K562 (cell line): ENCODE data around the gene EDEM1. TPM values are rescaled to one million over a fixed set of nuclear protein-coding genes. Genes with fewer than 3 reads are reported as not detected.

Experiments used
- ARHGAP35 ChIP-seq: fragments of 450-650 bp; IDR thresholded peaks from 2 replicates; pipeline ENCODE4 v1.6.1; 2018; ENCODE audit not compliant: partially characterized antibody
- BACH1 ChIP-seq: fragments of 200-800 bp; sonication (Bioruptor generic); IDR thresholded peaks from 2 replicates; pipeline ENCODE4 v1.6.1; 2016; ENCODE audit warnings: missing genetic modification characterization, missing compliant biosample characterization
- DMBX1 ChIP-seq: fragments of 250-450 bp; sonication (Bioruptor Pico); IDR thresholded peaks from 2 replicates; pipeline ENCODE4 v1.8.0; 2022; ENCODE audit warnings: inconsistent platforms, mild to moderate bottlenecking, moderate library complexity, borderline replicate concordance
- GATAD2A ChIP-seq: fragments of 450-650 bp; IDR thresholded peaks from 2 replicates; pipeline ENCODE4 v1.6.1; 2017
- NR2C2 ChIP-seq, 2 experiments: fragments of 200-800 bp in 1 of 2; sonication (Bioruptor generic) in 1 of 2; sonication (generic) in 1 of 2; formaldehyde crosslinking in 1 of 2; IDR thresholded peaks; 2 replicates each; pipeline versions ENCODE4 v1.6.1 to v1.8.0; 2016 to 2022; ENCODE audit warnings: mild to moderate bottlenecking in 1 of 2, missing compliant biosample characterization in 1 of 2, missing genetic modification characterization in 1 of 2, missing genetic modification reagents in 1 of 2
- POLR3A ChIP-seq: IDR thresholded peaks from 2 replicates; pipeline ENCODE4 v1.6.1; 2011; ENCODE audit warnings: borderline replicate concordance, mild to moderate bottlenecking, moderate library complexity; ENCODE audit not compliant: insufficient read length, insufficient read depth; ENCODE audit errors: extremely low read depth
- SFPQ ChIP-seq: fragments of 200-400 bp; formaldehyde crosslinking; IDR thresholded peaks from 2 replicates; pipeline ENCODE4 v1.6.1; 2017; ENCODE audit warnings: mild to moderate bottlenecking, low read depth, low read length, moderate library complexity
- SNRNP70 ChIP-seq: fragments of 200-400 bp; formaldehyde crosslinking; optimal IDR thresholded peaks from 2 replicates; pipeline ENCODE3; 2017; ENCODE audit warnings: low read depth, low read length
- TCFL5 ChIP-seq: fragments of 250-450 bp; sonication (Bioruptor Pico); conservative IDR thresholded peaks from 2 replicates; pipeline ENCODE4 v1.6.1; 2021; ENCODE audit warnings: mild to moderate bottlenecking, moderate library complexity, matching md5 sums
- TOE1 ChIP-seq, 2 experiments: fragments of 450-650 bp in 1 of 2; sonication (generic) in 1 of 2; formaldehyde crosslinking in 1 of 2; IDR thresholded peaks; 2 replicates each; pipeline versions ENCODE4 v1.7.1 to v1.8.0; 2016 to 2022; ENCODE audit warnings: borderline replicate concordance in 2 of 2, mild to moderate bottlenecking in 2 of 2, antibody characterized with exemption in 1 of 2, inconsistent platforms in 1 of 2, low read depth in 1 of 2, missing genetic modification reagents in 1 of 2, moderate library complexity in 1 of 2
- TRIM25 ChIP-seq: fragments of 450-650 bp; IDR thresholded peaks from 2 replicates; pipeline ENCODE4 v1.7.0; 2016; ENCODE audit warnings: borderline replicate concordance
- XRCC4 ChIP-seq: IDR thresholded peaks from one replicate; pipeline ENCODE4 v1.6.1; 2011; ENCODE audit not compliant: insufficient read depth, insufficient read length; ENCODE audit errors: extremely low read depth
- ZFP1 ChIP-seq: fragments of 450-650 bp; formaldehyde crosslinking; IDR thresholded peaks from 2 replicates; pipeline ENCODE4 v1.4.0; 2020; ENCODE audit warnings: mild to moderate bottlenecking, mixed read lengths
- ZFPM2 ChIP-seq: fragments of 250-450 bp; sonication (Bioruptor Pico); IDR thresholded peaks from 2 replicates; pipeline ENCODE4 v1.5.1; 2022; ENCODE audit warnings: mild to moderate bottlenecking
- ZNF212 ChIP-seq: fragments of 450-650 bp; formaldehyde crosslinking; IDR thresholded peaks from 2 replicates; pipeline ENCODE4 v1.4.0; 2020; ENCODE audit warnings: mild to moderate bottlenecking
- ZNF766 ChIP-seq: fragments of 200-800 bp; sonication (Bioruptor generic); conservative IDR thresholded peaks from 2 replicates; pipeline ENCODE4 v1.6.1; 2016; ENCODE audit warnings: missing genetic modification characterization, missing compliant biosample characterization
- polyA plus RNA-seq, 8 experiments: library from polyadenylated mRNA; depleted of rRNA in 4 of 8; stranded (reverse) in 5 of 8; unstranded in 3 of 8; fragments of >200 nt; fragmentation: Nextera tagmentation in 2 of 8; fragmentation: Illumina TruSeq in 1 of 8; extraction: Ambion mirVana in 2 of 8; extraction: Trizol in 1 of 8; gene quantifications; 2 replicates each; pipeline versions ENCODE4 v1.2.1 to v1.2.3, GENCODE V29; 2011 to 2014; ENCODE audit warnings: inconsistent platforms in 1 of 8, missing spikeins in 1 of 8
- total RNA-seq, 7 experiments: library from RNA; depleted of rRNA in 6 of 7; stranded (reverse); fragments of >200 nt in 6 of 7; fragmentation: Illumina TruSeq in 2 of 7; extraction: Trizol in 2 of 7; gene quantifications; 2 replicates each; pipeline versions ENCODE4 v1.2.1 to v1.2.3, GENCODE V29; 2011 to 2021; ENCODE audit warnings: low replicate concordance in 1 of 7
- TF ChIP-seq, protein P1 (sequence below): fragments of 150-350 bp; conservative IDR thresholded peaks from 2 replicates; pipeline ENCODE4 v1.6.1; 2014; ENCODE audit warnings: low read length
- TF ChIP-seq, protein P2 (sequence below): fragments of 250-450 bp; sonication (Bioruptor Pico); IDR thresholded peaks from 2 replicates; pipeline ENCODE4 v1.8.0; 2022; ENCODE audit warnings: inconsistent platforms, mild to moderate bottlenecking, moderate library complexity, borderline replicate concordance

Gene EDEM1
- total and polyA plus RNA-seq, 9 of the 15 experiments (the other 6 are each of a cell fraction or from before 2014, with no cell fraction given) = 6.2 to 36.7 (median 14.3) TPM

DNA sequence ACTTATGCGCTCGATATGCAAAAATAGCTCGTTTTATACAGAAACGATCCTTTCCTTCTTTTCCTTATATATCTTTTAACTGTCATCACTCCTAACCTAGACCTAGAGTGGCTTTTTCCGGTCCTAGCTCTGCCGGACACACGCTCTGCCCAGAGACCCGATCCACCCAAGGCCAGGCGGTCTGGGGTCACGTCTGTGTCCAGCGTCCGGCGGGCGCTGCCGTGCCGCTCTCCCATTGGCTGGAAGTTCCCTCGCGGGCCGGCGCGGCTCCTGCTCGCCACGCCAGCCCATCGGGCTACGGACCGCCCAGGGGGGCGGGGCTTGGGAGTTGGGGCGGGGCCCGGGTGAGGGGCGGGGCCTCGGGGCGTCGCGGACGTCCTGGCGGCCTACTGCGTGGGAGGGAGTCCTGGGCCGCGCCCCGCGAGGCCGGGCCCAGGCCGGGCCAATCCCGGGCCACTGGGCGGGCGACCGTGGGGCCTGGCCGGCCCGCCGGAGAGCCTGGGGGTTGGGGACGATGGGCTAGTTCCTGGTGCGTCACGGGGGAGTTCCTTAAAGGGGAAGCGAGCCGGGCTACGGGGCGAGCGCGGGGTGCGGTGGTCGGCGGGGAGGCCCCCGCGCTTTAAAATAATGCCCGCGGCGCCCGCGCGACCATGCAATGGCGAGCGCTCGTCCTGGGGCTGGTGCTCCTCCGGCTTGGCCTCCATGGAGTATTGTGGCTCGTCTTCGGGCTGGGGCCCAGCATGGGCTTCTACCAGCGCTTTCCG lies at the start of gene EDEM1 (continued):
- TF ChIP-seq XRCC4 (no peak), POLR3A (no peak), DMBX1 (CRISPR knock-in tag) (no peak), ZNF212 (CRISPR knock-in tag) (peak; percentile 42; the same call in 1 of the 2 replicates), TCFL5 (no peak), ZNF766 (CRISPR knock-in tag) (no peak), SNRNP70 (no peak), NR2C2 (CRISPR knock-in tag; IDR thresholded peaks at IDR 0.05) (no peak), NR2C2 (tag; IDR thresholded peaks at IDR 0.05) (peak; percentile 84), GATAD2A (no peak), ZFP1 (CRISPR knock-in tag) (no peak), SFPQ (no peak), ZFPM2 (CRISPR knock-in tag) (no peak), TRIM25 (no peak), BACH1 (tag) (no peak), ARHGAP35 (no peak), TOE1 (IDR thresholded peaks at IDR 0.05; ENCODE audit: borderline replicate concordance) (peak; percentile 52; the same call in 1 of the 2 replicates), TOE1 (CRISPR knock-in tag; IDR thresholded peaks at IDR 0.05; ENCODE audit: borderline replicate concordance, low read depth) (no peak)
- TF ChIP-seq, protein P1, sequence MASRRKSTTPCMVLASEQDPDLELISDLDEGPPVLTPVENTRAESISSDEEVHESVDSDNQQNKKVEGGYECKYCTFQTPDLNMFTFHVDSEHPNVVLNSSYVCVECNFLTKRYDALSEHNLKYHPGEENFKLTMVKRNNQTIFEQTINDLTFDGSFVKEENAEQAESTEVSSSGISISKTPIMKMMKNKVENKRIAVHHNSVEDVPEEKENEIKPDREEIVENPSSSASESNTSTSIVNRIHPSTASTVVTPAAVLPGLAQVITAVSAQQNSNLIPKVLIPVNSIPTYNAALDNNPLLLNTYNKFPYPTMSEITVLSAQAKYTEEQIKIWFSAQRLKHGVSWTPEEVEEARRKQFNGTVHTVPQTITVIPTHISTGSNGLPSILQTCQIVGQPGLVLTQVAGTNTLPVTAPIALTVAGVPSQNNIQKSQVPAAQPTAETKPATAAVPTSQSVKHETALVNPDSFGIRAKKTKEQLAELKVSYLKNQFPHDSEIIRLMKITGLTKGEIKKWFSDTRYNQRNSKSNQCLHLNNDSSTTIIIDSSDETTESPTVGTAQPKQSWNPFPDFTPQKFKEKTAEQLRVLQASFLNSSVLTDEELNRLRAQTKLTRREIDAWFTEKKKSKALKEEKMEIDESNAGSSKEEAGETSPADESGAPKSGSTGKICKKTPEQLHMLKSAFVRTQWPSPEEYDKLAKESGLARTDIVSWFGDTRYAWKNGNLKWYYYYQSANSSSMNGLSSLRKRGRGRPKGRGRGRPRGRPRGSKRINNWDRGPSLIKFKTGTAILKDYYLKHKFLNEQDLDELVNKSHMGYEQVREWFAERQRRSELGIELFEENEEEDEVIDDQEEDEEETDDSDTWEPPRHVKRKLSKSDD = 0 out of 2 replicates have a peak, but pooled peaks have one; percentile 38
- TF ChIP-seq, protein P2, sequence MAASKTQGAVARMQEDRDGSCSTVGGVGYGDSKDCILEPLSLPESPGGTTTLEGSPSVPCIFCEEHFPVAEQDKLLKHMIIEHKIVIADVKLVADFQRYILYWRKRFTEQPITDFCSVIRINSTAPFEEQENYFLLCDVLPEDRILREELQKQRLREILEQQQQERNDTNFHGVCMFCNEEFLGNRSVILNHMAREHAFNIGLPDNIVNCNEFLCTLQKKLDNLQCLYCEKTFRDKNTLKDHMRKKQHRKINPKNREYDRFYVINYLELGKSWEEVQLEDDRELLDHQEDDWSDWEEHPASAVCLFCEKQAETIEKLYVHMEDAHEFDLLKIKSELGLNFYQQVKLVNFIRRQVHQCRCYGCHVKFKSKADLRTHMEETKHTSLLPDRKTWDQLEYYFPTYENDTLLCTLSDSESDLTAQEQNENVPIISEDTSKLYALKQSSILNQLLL = no peak
